Kidney epithelial cell (primary cell): ENCODE data around the gene SEMA3C. TPM values are rescaled to one million over a fixed set of nuclear protein-coding genes. Genes with fewer than 3 reads are reported as not detected.

ENCODE experiments used
- DNase-seq: peaks from one replicate; pipeline ENCODE4 v3.0.0-alpha.2; 2010; ENCODE audit warnings: low read depth
- H3K27me3 ChIP-seq: 2 replicates; pipeline ENCODE4 v1.6.0; 2011; ENCODE audit warnings: low read length; ENCODE audit not compliant: control insufficient read depth, insufficient read depth
- H3K36me3 ChIP-seq: 2 replicates; pipeline ENCODE4 v1.5.1; 2011; ENCODE audit warnings: low read length; ENCODE audit not compliant: control insufficient read depth, insufficient read depth
- H3K4me3 ChIP-seq: 2 replicates; pipeline ENCODE4 v1.5.1; 2011; ENCODE audit warnings: low read depth, mild to moderate bottlenecking, control low read depth, low read length
- CTCF ChIP-seq: IDR thresholded peaks from 2 replicates; pipeline ENCODE4 v1.5.1; 2011; ENCODE audit warnings: mild to moderate bottlenecking, moderate library complexity, low read length, control low read depth, inconsistent platforms; ENCODE audit not compliant: insufficient read depth, poor library complexity, severe bottlenecking
- total RNA-seq: library from RNA; depleted of rRNA; stranded (reverse); fragments of >200 nt; gene quantifications from 2 replicates; pipeline ENCODE4 v1.2.3, GENCODE V29; 2015

Gene SEMA3C
- total RNA-seq, 1 donor from 2014 or later = 113 TPM

GRCh38 chr7:80699045-80699638 lies 219.7 kb downstream of the SEMA3C start:
- no peak for DNase-seq
- peak; percentile 37 for TF ChIP-seq CTCF

More at GRCh38 chr7:80699045-80699638, 219.7 kb downstream of the SEMA3C start:
- H3K36me3 ChIP-seq = no peaks in the 10 kb centered on the region
- H3K27me3 ChIP-seq = no peaks in the 10 kb centered on the region
- no peak overlapping the region for H3K4me3 ChIP-seq
